GM21515 (cell line): ENCODE data around the gene PER3.

Experiments
- ATAC-seq: cut with Tn5 transposase; IDR thresholded peaks from one replicate; pipeline ENCODE4 v1.9.1; 2021; ENCODE audit not compliant: unreplicated experiment

Gene PER3

DNA sequence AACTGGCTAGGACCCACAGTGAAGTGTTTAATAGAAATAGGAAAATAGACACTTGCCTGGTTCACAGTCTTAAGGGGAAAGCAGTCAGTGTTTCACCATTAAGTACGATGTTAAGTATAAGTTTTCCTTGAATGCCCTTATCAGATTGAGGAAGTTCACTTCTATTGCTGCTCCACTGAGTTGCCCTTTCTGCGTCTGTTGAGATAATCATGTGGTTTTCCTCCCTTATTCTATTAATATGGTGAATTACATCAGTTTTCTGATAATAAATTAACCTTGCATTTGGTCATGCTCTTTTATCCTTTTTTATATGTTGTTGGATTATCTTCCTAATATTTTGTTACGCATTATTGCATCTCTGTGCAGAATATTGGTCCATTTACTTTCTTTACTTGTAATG, 47.4 kb downstream of the PER3 start:
- no peak for ATAC-seq

DNA sequence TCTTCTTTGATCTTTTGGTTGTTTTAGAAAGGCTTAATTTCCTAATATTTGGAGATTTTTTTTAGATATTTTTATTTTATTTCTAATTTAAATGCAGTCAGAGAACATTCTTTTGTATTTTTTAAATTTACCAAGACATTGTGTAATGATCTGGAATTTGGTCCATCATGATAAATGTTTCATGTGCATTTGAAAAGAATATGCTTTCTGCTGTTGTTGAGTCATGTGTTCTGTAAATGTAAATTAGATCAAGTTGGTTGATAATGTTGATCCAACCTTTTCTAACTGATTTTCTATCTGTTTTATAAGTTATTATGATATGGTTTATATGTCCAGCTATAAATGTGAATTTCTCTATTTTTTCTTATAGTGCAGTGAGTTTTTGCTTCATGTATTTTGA, 48.9 kb downstream of the PER3 start:
- no peak for ATAC-seq

DNA sequence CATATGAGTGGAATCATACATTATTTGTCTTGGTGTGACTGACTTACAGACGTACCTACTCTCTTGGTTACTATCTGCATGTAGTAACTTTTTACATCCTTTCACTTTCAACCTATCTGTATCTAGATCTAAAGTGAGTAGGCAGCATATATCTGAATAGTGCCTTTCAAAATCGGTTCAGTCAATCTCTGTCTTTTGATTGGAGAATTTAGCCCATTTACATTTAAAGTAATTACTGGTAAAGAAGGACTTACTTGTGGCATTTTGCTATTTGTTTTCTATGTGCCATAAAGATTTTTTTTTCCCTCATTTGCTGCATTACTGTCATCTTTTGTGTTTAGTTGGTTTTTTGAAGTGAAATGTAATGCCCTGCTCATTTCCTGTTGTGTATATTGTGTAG, 54.6 kb downstream of the PER3 start:
- no peak for ATAC-seq

DNA sequence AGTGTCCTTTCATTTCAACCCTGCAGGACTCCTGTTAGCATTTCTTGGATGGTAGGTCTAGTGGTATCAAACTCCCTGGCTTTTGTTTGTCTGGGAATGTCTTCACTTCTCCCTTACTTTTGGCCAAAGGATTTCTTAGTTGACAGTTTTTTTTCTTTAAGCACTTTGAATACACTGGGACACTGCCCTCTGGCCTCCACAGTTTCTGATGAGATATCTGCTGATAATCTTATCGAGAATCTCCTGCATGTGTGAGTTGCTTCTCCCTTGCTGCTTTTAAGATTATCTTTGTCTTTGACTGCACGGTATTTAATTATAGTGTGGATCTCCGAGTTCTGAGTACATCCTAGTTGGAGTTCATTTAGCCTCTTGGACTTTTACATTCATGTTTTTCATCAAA, 55.4 kb downstream of the PER3 start:
- no peak for ATAC-seq

DNA sequence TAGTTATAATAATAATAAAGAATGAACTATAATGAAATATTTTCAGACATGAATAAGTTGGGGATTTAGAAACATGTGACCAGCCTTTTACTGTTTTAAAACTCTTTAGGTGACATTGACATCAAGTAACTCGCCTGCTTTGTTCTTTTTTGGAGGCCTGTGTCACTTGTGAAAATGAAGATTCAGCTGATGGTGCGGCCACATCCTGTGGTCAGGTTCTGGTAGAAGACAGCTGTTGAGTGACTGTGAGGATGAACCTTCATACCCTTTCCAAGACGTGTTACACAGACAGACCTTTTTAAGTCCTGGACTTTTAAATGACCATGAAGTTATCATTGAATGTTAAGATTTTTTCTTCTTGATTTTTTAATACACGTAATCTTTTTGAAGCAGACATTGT, 58.4 kb downstream of the PER3 start:
- ATAC-seq, result no peak

DNA sequence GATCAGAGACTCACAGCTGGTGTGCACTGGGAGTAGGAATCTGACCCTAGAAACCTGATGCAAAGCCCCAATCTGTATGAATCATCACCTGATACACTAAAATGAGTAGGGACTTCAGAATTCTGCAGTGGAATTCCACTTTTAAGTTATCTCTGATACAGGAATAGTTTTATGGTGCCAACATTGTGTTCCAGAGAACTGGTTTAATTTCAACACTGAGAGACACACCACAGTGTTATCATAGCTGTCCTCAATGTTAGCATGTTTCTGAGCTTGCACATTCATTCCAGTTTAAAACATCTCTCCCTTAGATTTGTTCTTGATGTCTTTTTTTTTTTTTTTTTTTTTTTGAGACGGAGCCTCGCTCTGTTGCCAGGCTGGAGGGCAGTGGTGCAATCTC, 61.7 kb downstream of the PER3 start:
- ATAC-seq, result no peak

DNA sequence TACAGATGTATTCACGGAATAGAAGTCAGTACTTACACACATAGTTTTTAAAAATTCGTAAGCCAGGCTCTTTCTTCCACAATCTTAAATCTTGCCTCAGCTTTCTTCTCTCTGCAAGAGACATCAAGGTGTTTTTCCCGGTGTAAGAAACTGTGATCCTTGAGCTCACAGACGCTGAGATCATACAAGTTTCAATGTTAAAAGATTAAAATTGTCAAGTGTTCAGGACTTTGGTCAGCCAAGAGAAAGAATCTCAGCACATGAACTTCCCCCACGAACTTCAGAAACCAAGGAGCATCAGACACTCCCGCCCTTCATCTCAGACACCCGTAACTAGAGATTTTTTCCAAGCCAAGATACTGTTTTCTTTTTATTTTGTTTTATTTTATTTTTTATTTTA, 62.6 kb downstream of the PER3 start:
- ATAC-seq, result no peak

DNA sequence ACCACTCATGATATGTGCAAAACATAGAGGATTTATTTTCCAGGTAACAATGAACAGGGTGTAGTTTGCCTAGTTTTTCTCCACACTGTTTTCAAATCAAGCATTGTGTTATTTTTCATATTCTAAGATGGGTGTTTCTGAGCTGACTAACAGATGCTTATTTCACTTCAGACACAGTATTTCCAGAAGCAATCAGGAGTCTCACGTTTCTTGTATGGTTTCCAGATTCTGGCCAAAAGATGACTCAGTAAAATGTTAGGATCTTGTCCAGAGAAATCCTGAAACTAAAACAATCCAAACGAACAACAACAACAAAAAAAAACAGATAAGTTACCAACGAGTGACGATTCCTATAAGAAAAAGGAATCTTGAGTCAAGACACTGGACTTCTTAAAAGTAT, 63.5 kb downstream of the PER3 start:
- ATAC-seq, result no peak

DNA sequence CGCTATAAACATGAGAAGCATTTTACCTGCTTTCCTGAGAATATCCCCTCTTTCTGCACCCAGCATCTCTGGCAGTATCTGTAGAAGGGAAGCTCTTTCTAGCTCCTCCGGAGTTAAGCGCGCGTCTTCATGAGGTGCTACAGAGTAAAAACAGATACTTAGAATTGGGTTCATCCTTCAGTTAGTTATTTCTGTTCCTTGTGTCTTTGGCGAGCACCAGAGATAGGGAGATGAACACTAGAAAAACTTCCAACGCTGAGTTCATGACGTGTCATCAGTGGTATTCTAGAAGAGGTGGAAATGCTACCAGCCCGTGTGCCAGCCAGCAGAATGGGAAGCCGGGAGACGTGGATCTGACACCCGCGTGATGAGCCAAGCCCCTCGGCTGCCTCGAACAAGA, 66.7 kb downstream of the PER3 start:
- ATAC-seq, result no peak

DNA sequence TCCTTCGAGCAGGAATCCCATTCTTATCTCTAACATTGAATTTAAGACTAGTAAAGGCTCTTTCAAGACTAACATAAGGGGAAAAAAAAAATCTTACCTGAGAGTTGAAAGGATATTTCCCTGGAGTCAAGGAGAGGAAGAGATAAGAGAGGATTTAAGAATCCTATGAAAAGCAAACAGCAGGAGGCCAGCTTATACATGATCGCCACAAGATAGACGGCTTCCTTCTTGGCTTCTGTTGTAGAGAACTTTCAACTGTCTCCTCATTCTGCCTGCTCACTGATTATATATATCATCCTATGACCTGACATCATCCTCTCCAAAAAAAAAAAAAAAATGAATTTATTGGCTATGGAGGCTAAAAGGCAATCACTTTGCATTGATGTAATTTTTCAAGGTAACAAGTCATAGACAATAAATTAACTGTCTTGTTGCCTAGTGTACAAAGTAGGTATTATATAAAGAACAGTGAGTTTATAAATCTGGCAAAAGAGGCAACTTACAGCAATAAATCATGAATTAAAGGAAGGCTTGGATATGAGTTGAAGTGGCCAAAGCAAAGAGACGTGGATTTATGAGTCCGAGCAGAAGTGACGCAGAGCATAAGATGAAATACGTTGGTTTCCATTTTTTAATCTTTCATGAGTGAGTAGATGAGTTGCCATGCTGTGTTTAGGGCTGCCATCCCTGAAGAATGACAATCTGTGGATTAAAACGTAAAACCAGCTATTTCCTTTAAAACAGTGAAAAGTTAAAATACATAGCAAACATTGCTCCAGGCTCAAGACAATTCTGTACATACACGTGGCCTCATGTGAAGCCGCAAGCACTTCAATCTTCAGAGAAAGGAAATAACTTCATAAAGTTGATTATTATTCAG, 69.0 kb downstream of the PER3 start, which contains the start of gene UTS2:
Gene UTS2, minus strand, starts transcription at position 262 of the 880 bp plus-strand sequence. Its CDS starts 62 bp downstream, at position 200.
- no peak for ATAC-seq

DNA sequence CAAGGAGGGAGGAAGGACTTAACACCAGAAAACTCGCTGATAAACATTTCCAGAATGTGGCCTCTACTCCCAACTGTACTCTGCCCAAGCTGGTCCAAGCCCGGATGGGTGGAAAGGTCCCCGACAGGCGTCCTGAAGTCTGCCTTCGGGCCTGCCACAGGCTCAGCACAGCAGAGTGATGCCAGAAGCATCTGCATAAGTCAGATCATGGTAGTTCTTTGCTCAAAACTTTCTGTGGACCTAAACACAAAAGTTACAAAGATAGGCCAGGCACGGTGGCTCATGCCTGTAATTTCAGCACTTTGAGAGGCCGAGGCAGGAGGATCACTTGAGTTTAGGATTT, 69.6 kb downstream of the PER3 start:
- no peak for ATAC-seq

DNA sequence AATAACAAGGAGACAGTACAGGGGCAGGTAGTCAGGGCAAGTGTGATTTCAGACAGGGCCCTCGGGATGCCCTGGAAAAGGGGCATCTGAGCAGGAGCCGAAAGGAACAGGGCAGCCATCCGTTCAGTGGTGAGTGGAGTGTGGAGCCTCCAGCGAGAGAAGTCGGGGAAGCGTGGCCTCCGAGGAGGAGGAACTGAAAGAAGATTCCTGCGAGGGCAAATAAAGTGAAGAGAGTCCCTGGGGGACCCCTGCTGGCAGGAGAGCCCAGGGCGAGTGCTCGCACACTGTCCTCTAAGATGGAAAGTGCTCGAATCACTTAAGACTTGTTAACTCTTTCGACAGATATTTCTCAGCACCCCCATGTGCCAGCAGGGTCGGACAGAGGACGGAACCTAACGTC, 72.3 kb downstream of the PER3 start:
- no peak for ATAC-seq

DNA sequence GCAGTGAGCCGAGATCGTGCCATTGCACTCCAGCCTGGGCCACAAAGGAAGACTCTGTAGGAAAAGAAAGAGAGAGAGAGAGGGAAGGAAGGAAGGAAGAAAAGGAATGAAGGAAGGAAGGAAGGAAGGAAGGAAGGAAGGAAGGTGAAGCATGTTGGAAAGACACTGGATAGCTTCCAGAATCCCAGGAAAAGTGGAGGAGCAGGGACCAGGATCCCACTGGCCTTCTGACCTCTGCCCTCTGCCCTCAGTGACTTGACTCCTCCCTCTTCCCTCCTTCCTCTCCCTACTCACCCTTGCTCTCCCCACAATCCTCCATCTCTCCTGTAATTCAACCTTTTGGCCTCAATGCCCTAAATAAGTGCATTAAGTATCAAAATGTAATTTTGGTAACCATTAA, 72.9 kb downstream of the PER3 start:
- ATAC-seq, result no peak

DNA sequence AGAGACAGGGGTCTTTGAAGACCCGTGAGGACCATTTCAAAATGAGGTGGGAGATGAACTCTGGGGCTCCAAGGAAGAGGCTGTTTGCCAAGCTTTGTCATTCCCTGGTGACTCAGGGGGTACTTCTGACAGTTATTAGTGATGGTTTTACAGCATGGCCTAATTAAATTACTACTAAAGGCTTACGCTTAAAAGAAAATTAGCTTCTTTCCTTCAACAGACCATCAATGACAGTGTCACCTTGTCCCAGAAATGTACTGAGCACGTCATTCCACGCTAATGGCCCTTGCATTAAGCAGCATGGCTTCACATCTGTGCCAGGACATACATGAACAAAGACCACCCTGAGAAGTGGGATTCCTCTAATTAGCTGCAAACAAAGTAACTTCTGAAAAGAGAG, 73.9 kb downstream of the PER3 start:
- no peak for ATAC-seq

DNA sequence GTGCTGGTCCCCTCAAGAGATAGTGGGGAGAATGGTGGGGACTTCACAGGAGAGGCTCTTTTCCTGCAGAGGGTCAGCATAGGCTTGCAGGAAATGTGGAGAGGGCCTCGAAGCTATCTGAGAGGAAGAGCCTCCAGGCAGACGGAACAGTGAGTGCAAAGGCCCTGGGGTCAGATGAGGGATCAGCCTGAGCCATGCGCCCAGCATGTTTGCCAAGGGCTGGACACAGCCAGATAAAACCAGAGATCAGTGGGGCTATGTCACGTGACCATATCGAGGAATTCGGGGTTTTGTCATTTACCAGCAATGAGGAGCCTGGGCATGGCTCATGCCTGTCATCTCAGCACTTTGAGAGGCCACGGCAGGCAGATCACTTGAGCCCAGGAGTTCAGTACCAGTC, 75.3 kb downstream of the PER3 start:
- no peak for ATAC-seq

DNA sequence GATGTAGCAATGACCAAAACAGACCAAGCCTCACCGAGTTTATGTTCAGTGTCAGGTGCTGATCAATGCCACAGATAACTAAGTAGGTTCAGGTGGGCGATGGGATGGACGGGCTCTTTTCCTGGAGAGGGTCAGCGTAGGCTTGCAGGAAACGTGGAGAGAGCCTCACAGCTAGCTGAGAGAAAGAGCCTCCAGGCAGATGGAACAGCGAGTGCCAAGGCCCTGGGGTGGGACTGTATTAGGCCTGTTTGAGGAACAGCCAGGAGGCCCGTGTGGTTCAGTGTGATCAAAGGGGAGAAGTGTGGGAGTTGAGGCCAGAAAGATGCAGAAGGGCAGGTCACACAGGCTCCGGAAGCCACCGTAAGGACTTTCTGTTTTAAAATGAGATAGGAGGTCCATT, 76.0 kb downstream of the PER3 start:
- ATAC-seq, result no peak

DNA sequence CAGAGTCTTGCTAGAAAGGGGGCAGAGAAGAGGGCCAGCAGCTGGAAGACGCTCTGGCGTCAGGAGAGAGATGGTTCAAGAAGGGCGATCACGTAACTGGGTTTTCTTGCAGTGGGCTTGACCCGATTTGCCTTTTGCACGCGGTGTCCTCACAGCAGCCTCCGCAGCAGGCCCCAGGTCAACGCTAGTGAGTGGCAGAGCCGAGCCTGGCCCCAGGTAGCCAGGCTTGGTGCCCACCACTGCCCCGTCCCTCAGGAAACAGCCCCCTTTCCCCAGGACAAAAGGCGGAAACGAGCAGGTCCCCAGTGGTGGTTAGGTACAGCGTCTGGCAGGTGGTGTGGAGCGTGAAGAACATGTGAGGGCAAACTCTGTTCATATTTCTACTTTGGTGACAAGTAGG, 77.4 kb downstream of the PER3 start:
- ATAC-seq, result no peak

DNA sequence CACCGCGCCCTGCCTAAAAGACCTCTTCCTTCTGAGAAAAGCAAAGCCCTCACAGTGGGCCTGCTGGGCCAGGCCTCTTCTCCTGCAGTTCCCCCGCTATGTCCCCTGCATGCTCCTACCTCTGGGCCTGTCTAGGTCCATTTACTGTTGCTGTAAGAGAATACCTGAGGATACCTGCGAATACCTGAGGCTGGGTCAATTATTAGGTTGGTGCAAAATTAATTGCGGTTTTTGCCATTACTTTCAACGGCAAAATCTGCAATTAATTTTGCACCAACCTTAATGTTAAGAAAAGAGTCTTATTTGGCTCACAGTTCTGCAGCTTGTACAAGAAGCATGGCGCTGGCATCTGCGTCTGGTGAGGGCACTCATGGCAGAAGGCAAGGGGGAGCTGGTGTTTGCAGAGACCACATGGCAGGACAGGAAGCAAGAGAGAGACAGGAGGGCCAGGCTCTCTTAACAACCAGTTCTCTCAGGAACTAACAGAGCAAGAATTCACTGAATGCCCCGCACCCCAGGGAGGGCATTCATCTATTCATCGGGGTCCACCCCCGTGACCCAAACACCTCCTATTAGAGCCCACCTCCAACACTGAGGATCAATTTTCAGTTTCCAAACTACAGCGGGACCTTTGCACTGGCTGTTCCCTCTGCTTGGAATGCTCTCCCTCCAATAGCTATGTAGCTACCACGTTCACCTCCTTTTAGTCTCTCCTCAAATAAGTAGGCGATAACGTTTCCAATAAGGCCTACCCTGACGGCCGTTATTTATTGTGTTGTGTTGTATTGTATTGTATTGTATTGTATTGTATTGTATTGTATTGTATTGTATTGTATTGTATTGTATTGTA, 78.3 kb downstream of the PER3 start:
- ATAC-seq, result no peak

DNA sequence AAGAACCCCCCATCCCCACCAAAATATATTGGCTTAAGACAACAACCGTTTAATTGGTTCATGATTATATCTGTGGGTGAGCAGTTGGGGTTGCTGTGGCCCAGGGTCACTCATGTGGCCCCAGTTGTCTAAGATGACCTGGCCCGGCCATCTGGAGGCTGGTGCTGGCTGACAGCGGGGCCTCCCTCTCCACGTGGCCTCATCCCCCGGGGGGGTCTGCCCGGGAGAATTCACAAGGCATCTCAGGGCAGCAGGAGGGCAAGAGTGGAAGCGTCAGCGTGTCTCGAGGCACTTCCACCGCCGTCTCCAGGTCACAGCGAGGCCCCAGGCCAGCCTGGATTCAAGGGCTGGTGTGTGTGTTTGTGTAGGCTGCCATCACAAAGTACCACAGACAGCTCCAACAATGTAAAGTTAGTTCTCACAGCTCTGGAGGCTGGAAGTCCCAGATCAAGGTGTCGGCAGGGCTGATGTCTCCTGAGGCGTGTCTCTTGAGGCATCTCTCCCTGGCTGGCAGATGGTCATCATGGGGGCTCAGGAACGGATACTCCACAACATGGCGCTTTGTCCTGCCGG, 79.8 kb downstream of the PER3 start:
- ATAC-seq, result no peak

DNA sequence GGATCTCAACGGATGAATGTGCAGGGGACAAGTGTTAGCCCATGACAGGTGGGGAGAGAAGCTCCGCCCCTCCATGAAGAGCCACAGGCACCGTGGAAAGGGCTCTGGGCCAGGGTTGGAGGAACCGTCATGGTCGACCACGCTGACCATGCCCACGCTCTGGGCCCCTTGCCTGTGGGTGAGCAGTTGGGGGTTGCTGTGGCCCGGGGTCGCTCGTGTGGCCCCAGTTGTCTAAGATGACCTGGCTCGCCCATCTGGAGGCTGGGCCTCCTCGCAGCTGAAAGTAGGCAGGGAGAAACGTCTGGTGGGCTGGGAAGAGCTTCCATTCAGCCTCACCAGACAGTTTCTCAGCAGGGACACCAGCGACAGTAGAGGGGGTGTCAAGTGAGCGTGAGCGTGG, 81.9 kb downstream of the PER3 start:
- no peak for ATAC-seq

DNA sequence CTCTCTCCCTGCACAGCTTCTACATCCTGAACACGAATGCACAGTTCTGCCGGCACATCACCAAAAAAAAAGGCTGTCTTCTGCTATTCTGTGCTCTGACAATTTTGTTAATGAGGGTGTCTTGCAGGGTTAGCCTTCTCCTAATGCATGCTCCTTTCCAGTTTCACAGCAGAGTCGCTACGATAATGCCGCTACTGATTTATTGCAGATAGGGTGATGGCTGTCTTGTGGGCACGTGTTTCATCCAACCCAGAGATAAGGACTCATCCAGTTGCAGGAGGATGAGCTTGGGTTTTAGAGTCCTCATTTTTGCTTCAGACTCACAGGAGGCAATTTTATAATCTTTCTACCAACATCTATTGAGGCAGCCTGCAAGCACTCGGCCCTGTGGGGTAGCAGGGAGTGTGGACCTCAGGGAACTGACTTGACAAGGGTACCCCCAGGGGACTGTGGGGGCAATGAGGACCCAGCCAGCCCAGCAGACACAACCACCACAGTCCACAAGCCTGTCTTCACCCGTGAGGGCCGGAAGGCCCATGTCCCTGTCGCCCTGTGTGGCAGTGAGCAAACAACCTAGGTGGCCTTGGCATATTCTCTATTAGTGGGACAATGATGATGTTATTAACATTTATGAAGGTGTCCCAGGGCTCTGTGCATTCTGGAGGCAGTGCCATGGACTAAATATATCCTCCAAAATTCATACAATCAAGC, 84.1 kb downstream of the PER3 start:
- ATAC-seq, result no peak
